HG02885 (cell line): ENCODE results near the gene MECP2.

ENCODE experiments used
- ATAC-seq: cut with Tn5 transposase; IDR thresholded peaks from one replicate; pipeline ENCODE4 v1.9.1; 2021; ENCODE audit warnings: mild to moderate bottlenecking; ENCODE audit not compliant: unreplicated experiment, poor library complexity

Gene MECP2

DNA sequence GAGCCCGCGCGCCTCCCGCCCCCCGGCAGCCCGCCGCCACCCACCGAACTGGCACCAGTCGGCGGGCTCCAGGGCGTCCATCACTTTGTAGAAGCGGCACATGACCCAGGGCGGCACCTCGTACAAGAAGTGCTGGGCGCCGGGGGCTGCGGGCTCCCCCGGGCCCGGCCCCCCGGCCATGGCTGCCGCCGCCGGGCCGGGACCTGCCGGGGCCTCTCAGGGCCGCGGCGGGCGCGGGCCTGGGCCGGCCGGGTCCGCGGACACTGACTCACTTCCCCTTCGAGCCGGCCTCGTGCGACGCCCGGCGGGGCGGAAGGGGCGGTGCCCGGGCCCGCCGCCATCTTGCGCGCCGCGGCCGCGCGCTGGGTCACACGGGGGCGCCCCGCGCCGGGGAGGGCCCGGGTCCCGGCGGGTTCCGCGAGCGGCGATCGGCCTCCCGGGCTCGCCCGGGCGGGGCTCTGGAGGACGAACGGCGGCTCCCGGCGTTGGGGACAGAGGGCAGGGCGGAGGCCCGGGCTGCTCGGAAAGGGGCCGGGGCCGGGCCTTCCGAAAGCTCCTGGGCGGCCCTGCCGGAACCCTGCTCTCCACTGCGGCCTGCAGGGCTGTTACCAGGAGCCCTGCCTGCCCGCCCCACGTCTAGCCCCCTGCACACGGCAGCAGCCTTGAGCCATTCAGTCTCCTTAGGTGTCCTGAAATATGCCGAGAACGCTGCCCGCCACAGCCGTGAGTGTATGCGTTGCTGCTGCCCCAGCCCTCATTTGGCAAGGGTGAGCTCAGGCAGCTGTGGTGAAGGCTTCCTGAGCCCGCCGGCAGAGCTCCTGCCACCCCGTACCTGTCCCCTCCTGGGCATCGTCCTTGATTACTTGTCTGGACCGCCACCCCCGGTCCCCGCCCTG is 77.6 kb downstream of the MECP2 start, which contains the start of gene IRAK1:
Gene IRAK1, minus strand, starts transcription at position 270 of the 896 bp plus-strand sequence. Its CDS starts 90 bp downstream, at position 180.
- ATAC-seq: peak; percentile 72

DNA sequence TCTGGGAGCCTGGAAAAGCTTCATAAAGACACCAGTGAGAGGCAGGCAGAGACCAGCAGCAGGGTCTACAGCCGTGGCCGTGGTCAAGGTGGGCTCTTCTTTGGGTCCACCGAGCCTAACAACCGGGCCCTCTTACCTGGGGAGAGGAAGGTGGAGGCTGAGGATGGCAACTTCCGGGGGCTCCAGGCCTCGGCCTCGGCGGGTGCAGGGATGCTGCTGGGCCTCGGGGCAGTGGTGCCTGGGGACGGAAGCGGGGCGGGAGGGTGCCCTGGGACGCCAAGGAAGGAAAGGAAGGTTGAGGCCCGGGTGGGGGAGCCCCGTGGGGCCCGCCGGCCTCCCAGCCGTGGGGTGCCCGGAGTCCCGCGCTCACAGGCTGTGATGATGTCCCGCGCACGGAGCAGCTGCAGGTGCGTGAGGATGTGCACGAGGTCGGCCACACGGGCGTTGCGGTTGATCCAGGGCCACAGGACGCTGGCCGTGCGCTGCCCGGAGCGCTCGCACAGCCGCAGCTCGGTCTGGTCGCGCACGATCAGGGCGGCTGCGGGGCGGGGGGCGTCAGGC is 78.4 kb downstream of the MECP2 start:
- ATAC-seq: peak; percentile 14

DNA sequence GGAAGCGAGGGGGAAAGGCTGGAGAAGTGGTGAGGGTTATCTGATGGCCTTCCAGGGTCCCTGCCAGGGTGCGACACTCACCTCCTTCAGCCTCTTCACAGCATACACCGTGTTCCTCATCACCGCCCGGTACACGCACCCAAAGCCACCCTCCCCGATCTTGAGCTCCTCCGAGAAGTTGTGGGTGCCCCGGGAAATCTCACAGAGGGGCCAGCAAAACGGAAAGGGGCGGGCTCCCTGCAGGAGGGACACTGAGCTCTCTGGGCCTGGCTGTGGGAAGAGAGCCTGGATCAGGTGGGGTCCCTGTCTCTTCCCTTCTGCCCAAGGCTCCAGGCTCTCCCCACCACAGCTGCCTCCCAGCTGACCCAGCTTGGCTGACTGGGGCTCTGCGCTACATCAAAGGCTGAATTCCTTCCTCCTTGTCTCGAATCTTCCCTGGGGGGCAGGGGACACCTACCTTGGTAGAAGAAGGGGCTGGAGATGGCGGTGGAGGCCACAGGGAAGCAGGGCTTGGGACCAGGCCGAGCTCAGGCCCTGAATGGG is 78.9 kb downstream of the MECP2 start:
- no peak for ATAC-seq

DNA sequence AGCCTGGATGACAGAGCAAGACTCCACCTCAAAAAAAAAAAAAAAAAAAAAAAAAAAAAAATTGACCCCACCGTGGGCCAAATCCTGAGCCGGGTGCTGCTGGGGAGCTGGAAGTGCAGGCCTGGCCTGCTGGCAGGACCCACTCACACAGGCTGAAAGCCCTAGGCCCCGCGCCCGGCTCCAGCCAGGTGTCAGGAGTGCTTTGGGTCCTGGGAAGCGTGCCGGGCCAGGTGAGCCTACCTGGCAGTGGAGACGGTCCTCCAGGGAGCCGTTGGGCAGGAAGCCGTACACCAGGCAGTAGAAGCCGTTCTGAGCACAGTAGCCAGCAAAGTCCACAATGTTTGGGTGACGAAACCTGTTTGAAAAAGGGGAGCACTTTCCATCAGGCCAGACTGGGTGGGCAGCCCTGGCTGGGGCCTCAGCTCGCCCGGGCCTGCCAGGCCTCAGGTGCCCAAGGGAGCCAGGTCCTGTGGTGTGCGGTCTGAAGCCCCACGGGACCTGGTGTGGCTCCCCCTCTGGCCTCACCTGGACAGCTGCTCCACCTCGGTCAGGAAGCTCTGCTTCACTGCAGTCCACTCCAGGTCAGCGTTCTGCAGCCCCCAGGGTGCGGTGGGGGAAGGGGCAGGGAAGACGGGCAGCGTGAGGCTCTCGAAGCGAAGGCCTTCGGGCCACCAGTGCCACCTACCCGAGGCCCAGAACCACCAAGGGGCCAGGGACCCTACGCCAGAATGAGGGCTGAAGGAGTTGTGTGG is 79.6 kb downstream of the MECP2 start:
- no peak for ATAC-seq

DNA sequence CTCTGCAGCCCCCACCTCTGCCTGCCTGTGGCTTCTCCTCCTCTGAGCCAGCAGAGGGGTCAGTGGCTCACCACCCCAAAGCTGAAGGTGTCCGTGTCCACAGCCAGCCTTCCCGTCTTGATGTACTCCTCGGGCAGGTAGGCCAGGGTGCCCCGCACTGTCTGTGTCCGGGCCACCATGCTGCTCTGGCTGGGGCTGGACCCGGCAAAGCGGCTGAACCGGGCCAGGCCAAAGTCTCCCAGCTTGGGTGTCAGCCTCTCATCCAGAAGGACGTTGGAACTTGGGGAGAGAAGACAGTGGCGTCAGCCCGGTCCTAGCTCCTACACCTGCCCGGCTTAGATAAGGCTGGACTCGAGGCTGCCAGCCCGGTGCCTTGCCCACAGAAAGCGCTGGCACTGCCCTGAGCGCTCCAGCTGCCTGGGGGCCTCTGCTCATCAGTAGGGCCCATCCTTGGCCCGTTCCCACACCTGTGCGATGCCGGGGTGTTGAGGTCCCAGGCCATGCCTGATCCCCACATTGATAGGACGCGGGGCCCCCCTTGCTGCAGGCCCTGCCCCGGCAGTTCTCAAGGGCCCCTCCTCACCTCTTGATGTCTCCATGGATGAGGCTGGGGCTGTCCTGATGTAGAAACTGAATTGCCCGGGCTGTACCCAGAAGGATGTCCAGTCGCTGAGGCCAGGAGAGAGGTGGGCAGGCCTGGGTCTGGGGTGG is 81.0 kb downstream of the MECP2 start:
- no peak for ATAC-seq

DNA sequence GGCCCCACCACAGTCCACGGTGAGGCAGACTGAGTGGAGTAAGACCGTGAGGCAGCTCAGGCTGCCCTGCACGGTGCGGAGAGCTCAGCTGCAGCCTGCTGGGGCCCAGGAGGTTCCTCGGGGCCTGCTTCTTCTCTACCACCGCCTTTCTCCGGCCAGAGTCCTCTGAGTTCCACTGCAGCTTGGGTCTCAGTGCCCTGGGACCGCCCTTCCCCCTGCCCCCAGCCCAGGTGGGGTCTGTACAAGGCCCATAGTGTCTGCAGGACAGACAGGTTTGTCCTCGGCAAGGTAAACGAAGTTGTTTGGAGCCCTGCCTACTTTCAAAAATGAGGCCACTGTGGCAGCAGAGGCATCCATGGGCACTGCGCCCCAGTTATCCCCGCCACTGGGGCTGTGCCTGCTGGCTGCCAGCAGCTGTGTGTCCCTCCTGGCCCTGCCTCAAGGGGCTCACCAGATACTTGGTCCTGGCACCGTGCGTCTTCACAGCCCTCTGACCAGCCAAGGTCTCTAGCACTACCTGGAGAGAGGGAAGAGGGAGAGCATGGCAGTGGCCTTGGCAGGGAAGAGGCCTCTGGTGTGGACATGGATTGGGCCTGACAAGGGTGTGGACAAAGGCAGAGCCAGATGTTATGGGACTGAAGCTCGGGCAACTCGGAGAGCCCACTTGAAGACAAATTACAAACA is 81.8 kb downstream of the MECP2 start:
- no peak for ATAC-seq

DNA sequence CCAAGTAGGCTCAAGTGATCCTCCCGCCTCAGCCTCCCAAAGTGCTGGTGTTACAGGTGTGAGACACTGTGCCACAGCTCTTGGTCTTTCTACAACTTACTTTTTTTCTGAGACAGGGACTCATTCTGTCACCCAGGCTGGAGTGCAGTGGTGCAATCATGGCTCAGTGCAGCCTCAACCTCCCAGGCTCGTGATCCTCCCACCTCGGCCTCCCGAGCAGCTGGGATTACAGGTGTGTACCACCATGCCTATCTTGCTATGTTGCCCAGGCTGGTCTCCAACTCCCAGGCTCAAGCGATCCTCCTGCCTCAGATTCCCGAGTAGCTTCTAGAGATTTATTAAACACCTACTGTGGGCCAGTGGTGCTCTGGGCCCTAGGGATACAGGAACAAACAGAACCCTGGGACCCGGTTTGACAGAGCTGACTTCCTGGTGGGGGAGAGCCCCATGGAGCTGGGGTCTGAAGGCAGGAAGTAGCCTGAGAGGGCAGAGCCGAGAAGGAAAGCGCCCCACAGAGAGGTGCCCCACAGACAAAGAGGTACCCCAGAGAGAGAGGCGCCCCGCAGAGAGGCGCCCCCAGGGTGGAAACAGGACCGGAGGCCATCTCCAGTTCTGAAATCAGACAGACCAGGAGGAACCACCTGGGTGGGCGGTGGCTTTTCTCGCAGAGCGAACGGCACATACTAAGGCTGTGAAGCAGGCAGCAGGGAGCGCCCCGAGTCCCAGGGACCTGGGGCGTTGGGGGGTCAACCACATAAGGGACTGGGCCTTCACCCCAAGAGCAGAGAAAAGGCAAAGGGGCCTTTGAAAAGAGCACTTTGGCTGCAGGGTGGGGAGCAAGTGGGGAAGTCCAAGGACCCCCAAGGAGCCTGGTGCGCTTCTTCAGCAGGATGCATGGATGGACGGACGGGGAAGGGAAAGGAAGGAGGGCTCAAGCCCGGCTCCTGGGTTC is 82.8 kb downstream of the MECP2 start:
- ATAC-seq: no peak

DNA sequence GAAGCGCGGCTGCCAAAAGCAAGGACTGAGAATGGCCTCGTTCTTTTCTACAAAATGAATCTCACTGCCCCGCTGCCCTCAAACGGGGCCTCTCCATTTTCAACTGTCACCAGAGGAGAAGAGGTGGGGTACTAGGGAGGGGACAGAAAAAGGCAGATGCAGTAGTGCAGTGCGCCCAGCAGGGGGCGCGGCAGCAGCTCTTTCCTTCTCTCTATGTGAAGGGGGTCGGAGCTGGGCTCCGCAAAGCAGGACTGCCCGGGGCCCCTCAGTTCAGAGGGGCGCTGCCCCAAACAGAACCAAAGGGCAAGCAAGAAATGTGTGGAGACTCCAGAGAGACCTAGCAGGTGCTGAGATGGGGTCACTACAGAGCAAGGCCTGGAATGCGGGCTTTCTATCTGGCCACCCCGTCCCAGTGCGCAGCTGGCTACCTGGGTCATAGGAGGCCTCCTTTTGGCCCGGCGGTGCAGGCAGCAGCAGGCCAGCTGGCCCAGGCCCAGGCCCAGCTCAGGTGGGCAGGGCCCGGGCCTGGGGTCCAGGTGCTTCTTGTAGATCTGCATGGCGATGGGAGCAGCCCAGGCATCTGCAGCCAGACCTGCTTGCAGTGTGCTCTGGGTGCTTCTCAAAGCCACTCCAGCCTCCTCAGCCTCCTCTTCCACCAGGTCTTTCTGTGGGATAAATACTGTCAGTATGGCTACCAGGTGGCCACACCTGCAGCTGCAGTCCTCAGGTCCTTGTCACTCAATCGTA is 83.7 kb downstream of the MECP2 start:
- peak; percentile 65 for ATAC-seq

DNA sequence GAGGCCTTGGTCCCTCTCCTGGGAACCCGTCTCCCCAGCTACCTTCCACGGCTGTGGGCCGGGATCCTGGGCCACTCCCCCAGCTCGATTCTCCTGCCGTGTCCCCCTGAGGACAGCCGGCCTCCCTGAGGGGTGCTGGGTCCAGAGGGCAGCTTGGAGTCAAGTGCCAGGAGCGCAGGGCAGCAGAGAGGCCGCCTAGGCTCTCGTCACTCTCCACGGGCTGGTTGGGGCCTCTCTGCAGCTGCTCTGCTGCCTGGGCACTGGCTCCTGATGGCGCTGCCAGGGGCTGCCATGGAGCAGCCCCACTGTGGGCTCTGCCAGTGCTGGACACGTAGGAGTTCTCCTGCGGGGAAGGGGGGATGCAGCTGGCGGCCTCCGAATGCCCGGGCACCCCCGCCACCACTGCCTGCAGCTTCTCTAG is 84.5 kb downstream of the MECP2 start:
- ATAC-seq: no peak

DNA sequence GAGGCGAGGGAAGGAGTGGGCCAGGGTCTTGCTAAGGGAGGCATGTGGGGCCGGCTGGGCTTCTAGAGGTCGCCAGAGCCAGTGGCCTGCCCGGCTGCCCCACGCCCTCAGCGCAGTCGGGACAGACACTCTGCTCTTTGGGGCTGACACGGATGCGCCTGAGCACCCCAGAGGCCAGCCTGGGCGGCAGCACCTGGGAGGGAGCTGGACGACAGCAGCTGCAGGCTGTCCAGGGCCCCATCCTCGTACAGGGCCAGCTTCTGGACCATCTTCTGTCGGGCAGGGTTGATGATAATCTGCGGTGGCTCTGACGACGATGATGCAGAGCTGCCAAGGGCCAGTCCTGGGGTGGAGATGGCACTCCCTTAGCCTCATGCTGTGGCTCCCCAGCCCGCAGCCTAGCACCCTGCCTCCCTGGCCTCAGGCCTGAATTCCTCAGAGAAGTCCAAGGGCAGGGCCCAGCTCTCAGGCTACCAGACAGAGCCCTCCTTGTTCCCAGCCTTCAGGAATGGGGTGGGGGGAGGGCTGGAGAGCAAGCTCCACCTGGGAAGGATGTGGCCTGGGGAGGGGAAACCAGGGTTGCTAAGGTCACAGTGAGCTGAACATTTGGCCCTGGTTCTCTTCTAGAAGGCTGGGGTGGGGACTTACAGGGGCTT is 85.1 kb downstream of the MECP2 start:
- ATAC-seq: no peak

DNA sequence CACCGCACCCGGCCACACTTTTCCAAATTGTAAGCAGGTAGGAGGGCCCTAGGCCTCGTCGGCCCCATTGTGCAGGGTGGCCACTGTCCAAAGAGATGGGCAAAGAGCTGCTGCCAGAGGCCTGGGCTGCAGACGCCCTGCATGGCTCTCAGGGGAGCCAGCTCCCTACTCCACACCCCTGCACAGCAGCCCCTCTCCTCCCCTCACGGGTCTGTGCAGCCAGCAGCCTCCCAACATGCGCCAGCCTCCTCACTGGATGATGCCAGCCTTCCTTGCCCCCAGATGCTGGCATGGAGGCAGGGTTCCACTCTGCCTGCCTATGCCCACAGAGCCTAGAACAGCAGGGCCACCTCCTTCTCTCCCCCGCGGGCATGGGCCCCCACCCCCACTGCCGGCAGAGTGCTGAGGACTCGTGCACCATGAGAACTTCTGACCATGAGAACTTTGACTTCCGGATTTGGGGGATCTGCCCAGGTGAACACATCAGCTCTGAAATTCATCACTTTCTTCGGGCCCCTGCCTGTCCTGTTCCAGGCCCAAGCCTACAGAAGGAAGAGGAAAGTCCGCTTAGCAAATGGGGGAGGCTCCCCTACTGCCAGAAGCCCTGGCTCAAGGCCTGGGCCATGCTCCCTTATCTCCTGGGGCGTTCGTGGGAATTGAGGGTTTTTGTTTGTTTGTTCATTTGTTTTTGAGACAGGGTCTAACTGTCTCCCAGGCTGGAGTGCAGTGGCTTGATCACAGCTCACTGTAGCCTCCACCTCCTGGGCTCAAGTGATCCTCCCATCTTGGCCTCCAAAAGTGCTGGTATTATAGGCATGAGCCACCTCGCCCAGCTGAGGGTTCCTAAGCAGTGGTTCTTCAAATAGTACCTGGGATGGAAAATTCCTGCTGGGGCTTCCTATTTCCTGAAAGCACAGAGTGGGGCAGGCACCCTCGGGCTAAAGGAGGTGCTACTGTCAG is 85.9 kb downstream of the MECP2 start:
- ATAC-seq: no peak

DNA sequence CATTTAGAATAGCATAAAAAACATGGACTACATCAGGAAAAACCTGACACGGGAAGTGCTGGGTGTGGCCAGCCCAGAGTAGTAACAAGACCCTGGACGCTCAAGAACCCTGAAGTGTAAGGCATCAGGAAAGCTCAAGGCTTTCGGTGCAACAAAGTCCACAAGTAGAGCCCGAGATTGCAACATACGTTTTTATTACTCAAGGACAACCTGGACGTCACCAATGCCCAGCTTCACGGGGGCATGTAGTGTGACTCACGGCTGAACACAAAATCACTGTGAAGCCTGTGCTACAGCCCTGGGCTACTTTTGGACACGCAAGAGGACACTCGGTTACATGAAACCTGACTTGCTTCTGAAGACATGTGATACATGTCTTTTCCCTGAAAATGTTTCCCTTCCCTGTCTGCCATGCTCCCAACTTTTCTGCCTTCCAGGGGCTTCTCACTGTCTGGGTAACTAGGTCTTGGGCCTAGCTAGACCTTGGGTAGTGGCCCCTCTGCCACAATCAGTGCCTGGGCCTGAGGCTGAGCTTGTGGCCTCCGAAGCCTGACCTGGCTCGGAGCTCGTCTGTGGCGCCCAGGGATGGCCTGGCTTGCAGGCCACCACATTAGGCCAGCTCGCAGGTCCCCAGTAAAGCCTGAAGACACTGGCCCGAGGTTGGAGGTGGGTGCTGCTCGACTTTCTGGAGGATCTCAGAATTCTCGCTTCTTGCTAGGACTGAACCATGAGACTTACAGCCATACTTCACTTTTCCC is 87.0 kb downstream of the MECP2 start:
- no peak for ATAC-seq

DNA sequence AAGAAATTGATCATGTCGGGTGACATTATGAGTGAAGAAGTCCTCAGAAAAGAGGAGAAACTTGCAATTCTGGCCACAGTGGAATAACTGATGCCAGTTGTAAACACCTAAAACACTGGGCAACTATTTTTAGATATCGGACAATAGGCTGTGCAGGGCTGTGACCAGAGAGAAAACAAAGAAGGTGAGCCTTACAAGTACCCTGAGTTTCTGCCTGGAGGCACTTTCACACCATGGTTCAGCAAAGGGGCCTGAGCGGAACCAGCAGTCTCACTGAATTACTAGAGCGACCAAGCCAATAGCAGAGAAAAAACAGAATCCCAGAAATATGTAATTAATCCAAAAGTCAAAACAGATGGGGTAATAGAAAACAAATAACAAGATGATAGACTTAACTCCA is 89.0 kb downstream of the MECP2 start:
- peak; percentile 38 for ATAC-seq

DNA sequence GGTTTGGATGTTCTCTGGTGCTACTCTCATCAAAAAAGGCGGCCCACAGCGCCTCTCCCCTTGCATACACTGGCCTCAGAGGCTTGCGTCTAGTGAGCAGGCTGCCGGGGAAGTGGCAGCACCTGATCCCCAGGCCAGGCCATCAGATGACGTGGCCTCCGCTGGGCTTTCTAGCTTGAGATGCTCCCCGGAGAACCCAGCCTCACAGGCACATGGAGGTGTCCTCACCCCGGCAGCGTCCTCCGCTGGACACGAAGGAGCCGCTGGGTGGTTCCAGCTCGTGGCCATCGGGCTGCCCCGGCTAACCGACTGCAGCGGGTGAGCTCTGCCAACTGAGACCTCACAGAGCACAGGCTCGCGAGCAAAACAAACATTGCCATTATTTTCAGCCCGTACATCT is 90.6 kb downstream of the MECP2 start:
- ATAC-seq: no peak

DNA sequence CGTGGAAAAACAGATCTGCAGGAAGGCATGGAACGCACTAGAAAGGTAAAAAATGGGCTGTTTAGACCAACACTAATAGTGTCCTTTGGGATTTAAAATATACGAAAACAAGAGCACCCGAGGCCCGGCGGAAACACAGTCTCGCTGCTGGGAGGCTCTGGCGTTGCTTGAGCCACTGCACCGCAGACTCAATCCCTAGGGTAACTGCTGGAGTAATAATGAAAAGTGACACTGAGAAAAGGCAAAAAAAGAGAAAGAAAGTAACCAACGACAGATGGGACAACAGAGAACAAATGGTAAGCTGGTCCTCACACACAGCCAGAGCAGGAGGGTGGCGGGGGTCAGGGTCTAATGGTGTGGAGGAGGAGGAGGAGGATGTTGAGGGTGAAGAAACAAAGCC is 93.2 kb downstream of the MECP2 start:
- ATAC-seq: no peak
